GM19328 (cell line): ENCODE data around the gene DRICH1.
"Not testable (repeated sequence)": the region's sequence is repeated elsewhere in the genome, so short reads cannot be mapped to it uniquely, and the experiment has no call there.

Experiments
- ATAC-seq: cut with Tn5 transposase; IDR thresholded peaks from one replicate; pipeline ENCODE4 v1.9.1; 2021; ENCODE audit warnings: mild to moderate bottlenecking, moderate library complexity; ENCODE audit not compliant: unreplicated experiment

DRICH1 gene

GRCh38 chr22:23603266-23603665 lies 28.9 kb downstream of the DRICH1 start:
- no peak for ATAC-seq

GRCh38 chr22:23598805-23599518 lies 33.2 kb downstream of the DRICH1 start:
- ATAC-seq: no peak

DNA sequence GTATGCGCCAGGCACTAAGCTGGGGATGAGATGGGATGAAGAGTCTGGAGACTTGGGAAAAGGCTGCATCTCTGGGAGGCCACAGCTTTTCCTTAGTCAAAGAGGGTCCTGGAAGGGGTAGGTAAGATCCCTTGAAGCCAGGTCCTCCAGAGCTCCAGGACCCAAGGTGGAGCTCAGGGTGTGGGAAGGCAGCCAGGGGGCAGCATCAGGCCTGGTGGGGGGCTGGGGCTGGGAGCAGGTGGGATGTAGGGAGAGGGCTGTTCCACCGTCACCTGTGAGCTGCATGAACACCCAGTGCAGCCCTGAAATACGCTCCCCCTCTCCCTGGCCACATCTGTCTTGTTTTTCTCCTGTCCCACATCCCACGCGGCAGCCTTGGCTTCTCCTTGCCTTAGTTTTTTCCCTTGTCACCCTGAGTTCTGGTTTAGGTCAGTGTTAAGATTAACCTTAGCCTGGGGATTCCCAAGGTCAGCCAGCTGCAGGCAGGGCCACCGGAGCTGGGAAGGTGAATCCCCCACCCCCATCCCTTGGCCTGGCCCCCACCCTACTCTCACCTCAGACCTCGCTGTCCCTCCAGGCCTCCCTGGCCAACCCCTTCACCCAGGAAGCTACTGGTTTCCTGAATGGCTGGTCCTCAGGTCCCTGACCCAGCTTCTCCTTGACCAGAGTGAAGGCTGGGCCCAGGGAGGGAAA lies 34.4 kb downstream of the DRICH1 start:
- not testable (repeated sequence) for ATAC-seq

- ATAC-seq: not testable (repeated sequence)
Measured at GRCh38 chr22:23595904-23596303, 36.2 kb downstream of the DRICH1 start.

GRCh38 chr22:23591846-23592245 lies 40.3 kb downstream of the DRICH1 start:
- no peak for ATAC-seq

DNA sequence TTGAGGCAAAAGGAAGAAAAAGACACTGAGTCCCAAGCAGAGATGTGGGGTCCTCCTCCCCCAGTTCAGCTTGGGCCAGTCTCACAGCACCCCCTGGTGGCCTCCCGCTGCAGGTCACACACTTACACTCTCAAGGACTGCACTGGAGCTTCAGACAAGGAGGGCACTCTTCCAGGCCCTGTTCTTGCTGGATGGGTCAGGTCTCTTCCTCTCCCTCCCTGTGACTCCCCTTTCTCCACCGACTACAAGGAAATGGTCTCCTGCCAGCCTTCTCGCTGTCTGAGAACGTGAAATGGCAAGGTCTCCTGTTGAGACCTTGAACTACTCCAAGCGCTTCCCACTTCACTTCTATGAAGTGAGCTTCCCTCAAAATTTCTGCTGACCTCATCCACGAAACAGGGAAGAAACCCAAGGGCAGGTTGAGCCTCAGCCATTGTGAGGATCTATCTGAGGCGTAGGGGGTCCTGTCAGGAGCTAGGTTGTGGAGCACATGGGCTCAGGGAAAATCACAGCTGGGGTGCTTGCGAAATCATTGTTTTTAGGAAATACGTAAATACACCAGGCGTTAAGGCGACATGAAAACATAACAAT lies 40.8 kb downstream of the DRICH1 start:
- ATAC-seq: no peak

- no peak for ATAC-seq
Measured at GRCh38 chr22:23583836-23584235, 48.3 kb downstream of the DRICH1 start.

DNA sequence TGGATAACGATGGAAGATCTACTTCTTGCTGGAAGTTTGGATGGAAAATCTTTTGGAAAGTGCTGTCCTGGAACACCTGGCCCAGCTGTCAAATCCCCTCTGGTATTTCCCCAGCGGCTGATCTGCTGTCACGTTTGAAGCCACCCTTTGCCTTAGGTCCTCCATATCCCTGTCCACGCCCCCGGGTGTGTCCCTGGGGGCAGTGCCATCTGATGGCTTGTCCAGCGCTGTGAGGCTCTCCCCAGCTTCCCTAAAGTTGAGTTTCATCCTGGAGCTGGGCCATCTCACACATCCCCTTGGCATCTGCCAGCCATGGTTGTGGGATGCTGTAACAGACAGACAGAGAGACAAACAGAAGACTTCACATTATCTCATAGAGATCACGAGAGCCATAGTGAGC lies 49.0 kb downstream of the DRICH1 start:
- no peak for ATAC-seq

DNA sequence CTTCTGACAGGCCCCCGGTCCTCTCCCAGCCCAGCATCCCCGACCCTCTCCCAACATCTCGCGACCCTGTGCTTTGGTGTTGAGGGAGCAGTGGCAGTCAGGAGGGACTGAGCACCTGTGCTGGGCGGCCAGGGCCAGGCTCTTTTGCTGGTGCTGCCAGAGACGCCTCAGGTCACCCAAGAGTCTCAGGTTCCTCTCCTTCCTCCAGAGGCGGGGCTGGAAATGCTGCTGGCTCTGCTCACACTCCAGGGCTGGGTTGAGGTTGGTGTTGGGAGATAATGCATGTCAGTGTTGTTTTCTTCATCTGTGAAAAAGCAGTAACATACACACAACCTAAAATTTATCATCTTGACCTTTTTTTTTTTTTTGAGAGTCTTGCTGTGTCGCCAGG lies 50.9 kb downstream of the DRICH1 start:
- ATAC-seq: no peak

- no peak for ATAC-seq
Measured at GRCh38 chr22:23580576-23581259, 51.4 kb downstream of the DRICH1 start.

GRCh38 chr22:23579870-23580575 lies 52.1 kb downstream of the DRICH1 start, which contains the start of gene IGLL1:
Gene IGLL1 (minus strand): TSS chr22:23580290. CDS start chr22:23580190, 100 bp downstream.
- no peak for ATAC-seq

- ATAC-seq: no peak
Measured at GRCh38 chr22:23579280-23579679, 52.8 kb downstream of the DRICH1 start.

DNA sequence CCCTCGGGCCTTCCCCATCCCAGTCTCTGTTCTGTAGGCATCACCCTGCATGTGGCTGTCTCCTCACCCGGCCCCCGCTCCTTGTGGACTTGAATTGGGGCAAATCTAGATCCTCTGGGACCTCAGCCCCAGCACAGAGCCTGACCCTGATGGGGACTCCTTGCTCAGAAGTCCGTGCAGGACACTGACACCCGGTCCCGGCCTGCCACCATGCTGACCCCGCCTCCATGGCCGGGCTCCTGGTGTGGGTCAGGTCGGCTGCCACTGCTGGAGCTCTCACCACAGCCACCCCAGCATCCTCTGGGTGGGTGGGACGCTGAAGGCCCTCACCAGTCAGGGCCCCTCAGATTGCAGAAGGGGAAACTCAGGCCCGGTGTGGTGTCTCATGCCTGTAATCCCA lies 53.8 kb downstream of the DRICH1 start:
- ATAC-seq: no peak

GRCh38 chr22:23576681-23577080 lies 55.4 kb downstream of the DRICH1 start:
- ATAC-seq: no peak

DNA sequence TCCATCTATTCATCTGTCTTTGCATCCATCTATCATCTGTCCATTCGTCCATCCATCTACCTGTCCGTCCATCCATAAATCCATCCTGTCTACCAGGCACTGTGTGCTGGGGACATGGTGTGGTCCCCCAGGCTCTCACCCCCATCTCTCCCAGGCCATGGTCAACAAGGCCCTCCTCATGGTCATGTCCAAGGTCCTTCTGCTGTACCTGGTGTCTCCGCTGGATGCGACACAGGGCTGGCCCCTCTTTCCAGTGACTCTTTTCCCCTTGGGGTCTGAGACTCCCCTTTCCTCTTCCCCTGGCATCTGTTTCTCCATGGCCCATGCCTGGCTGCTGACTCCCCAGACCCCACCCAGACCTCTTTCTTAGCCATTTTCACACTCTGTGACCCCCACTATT lies 56.5 kb downstream of the DRICH1 start:
- no peak for ATAC-seq

GRCh38 chr22:23574877-23575276 lies 57.2 kb downstream of the DRICH1 start:
- ATAC-seq: no peak

DNA sequence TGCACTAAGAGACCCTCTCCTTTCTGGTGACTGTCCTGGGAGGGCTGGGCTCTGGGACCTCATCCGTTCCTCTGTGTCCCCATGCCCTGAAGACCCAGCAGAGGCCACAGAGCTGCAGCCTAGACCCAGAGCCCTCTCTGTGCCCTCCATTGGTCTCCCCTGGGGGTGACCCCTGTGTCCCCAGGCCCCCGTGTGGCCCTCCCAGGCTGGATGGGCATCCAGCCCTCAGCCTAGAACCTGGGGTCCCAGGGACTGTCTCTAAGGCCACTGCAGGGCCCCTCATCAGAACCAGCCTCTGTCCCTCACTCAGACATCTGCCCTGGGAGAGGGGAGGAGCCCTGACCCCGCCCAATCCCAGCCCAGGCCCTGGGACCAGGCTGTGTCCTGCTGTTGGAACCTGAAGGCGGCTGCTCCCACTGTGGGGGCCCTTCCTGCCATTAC lies 57.7 kb downstream of the DRICH1 start:
- ATAC-seq: no peak

DNA sequence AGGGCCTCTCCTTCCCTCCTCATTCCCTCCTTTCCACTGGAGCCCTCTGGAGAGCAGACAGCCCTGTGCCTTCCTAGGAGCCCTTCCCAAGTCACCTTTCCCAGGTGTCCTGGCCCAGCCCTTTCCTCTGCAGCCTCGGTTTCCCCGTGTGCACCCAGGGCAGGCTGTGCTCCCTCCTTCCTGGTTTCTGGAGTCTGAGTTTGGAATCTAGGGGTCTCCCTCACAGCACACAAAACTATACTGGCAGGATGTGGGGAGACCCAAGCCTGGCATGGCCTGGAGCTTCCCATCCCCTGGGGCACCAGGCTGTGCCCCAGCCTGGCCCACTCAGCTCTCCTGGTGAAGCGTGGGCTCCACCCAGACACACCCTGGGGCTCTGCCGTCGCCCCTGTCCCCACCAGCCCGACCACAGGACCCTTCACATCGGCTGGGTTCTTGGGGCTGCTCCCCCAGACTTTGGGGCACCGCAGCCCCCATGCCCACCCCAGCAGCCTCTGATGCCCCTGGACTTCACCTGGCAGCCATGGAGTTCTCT lies 58.4 kb downstream of the DRICH1 start:
- not testable (repeated sequence) for ATAC-seq

DNA sequence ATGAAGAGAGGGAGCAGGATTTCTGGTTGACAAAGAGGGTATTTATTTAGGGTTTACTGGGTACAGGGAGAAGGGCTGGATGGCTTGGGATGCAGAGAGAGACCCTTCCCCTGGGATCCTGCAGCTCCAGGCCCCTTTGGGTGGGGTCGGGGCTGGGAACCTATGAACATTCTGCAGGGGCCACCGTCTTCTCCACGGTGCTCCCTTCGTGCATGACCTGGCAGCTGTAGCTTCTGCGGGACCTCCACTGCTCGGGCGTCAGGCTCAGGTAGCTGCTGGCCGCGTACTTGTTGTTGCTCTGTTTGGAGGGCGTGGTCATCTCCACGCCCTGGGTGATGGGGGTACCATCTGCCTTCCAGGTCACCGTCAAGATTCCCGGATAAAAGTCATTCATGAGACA lies 59.0 kb downstream of the DRICH1 start:
- ATAC-seq: not testable (repeated sequence)

- ATAC-seq: no peak
Measured at GRCh38 chr22:23571486-23571885, 60.6 kb downstream of the DRICH1 start.

- no peak for ATAC-seq
Measured at GRCh38 chr22:23570681-23571080, 61.4 kb downstream of the DRICH1 start.
